Measurements from ENCODE around the gene CTAGE4.
"Not testable (repeated sequence)": the region's sequence is repeated elsewhere in the genome, so short reads cannot be mapped to it uniquely, and the experiment has no call there.

CTAGE4 gene

GRCh38 chr7:144183166-144183565 lies at the start of gene CTAGE4:
TSS of gene CTAGE4 (plus strand) at chr7:144183466. CDS start at chr7:144183504, 38 bp downstream.
- not testable (repeated sequence) for H3K4me3 Mint-ChIP-seq; H3K4me1 Mint-ChIP-seq (ENCODE audit: low read depth); H3K9me3 Mint-ChIP-seq; H3K36me3 Mint-ChIP-seq (ENCODE audit: low read depth); H3K27me3 Mint-ChIP-seq (ENCODE audit: low read depth); H3K27ac Mint-ChIP-seq; DNase-seq (ENCODE audit: low spot score)

GRCh38 chr7:144134116-144134515 lies 49.1 kb upstream of the CTAGE4 start:
- Mint-ChIP-seq H3K27me3 (ENCODE audit: low read depth) (peaks cover 3% of the 10 kb centered on the region), H3K4me3 (no peak overlapping the region), H3K9me3 (no peaks in the 10 kb centered on the region), H3K27ac (no peak overlapping the region), H3K36me3 (ENCODE audit: low read depth) (no peaks in the 10 kb centered on the region), H3K4me1 (ENCODE audit: low read depth) (no peaks in the 10 kb centered on the region)
- DNase-seq (ENCODE audit: low spot score) = no peak

- no peaks in the 10 kb centered on the region for H3K9me3 Mint-ChIP-seq
- H3K4me3 Mint-ChIP-seq = no peak overlapping the region
- H3K27ac Mint-ChIP-seq = no peak overlapping the region
- H3K36me3 Mint-ChIP-seq (ENCODE audit: low read depth) = no peaks in the 10 kb centered on the region
- peaks cover 3% of the 10 kb centered on the region for H3K27me3 Mint-ChIP-seq (ENCODE audit: low read depth)
- no peak for DNase-seq (ENCODE audit: low spot score)
- no peaks in the 10 kb centered on the region for H3K4me1 Mint-ChIP-seq (ENCODE audit: low read depth)
Measured at GRCh38 chr7:144137501-144137900, 45.8 kb upstream of the CTAGE4 start.

- Mint-ChIP-seq H3K36me3 (ENCODE audit: low read depth) (no peaks in the 10 kb centered on the region), H3K9me3 (peaks cover 6% of the 10 kb centered on the region), H3K4me3 (no peak overlapping the region), H3K27ac (no peak overlapping the region), H3K27me3 (ENCODE audit: low read depth) (peaks cover 2% of the 10 kb centered on the region), H3K4me1 (ENCODE audit: low read depth) (no peaks in the 10 kb centered on the region)
- no peak for DNase-seq (ENCODE audit: low spot score)
Measured at GRCh38 chr7:144142187-144142586, 41.1 kb upstream of the CTAGE4 start.

- H3K4me3 Mint-ChIP-seq = no peak overlapping the region
- no peak for DNase-seq (ENCODE audit: low spot score)
- no peaks in the 10 kb centered on the region for H3K27me3 Mint-ChIP-seq (ENCODE audit: low read depth)
- H3K9me3 Mint-ChIP-seq = peaks cover 24% of the 10 kb centered on the region
- no peaks in the 10 kb centered on the region for H3K36me3 Mint-ChIP-seq (ENCODE audit: low read depth)
- H3K27ac Mint-ChIP-seq = no peak overlapping the region
- no peaks in the 10 kb centered on the region for H3K4me1 Mint-ChIP-seq (ENCODE audit: low read depth)
Measured at GRCh38 chr7:144144426-144144825, 38.8 kb upstream of the CTAGE4 start.

- H3K4me3 Mint-ChIP-seq = no peak overlapping the region
- no peak for DNase-seq (ENCODE audit: low spot score)
- peaks cover 30% of the 10 kb centered on the region for H3K9me3 Mint-ChIP-seq
- no peaks in the 10 kb centered on the region for H3K27me3 Mint-ChIP-seq (ENCODE audit: low read depth)
- H3K36me3 Mint-ChIP-seq (ENCODE audit: low read depth) = no peaks in the 10 kb centered on the region
- H3K27ac Mint-ChIP-seq = no peak overlapping the region
- H3K4me1 Mint-ChIP-seq (ENCODE audit: low read depth) = no peaks in the 10 kb centered on the region
Measured at GRCh38 chr7:144148224-144148827, 34.9 kb upstream of the CTAGE4 start.

DNA sequence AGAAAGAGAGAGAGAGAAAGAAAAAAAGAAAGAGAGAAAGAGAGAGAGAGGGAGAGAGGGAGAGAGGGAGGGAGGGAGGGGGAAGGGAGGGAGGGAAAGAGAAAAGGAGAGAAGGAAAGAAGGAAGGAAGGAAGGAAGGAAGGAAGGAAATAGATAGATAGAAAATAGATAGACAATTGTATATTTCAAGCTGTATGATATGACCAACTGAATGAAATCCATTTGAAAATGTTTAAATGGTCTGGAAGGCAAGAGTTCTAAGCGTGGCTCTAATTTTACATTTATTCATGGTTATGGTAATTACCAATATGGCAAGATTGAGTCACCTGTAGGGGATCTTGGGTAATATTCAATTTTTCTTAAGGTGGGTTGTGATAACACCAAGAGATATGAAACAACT lies 24.4 kb upstream of the CTAGE4 start:
- Mint-ChIP-seq H3K4me3 (no peak overlapping the region), H3K27me3 (ENCODE audit: low read depth) (peaks cover 6% of the 10 kb centered on the region), H3K36me3 (ENCODE audit: low read depth) (no peaks in the 10 kb centered on the region), H3K4me1 (ENCODE audit: low read depth) (no peaks in the 10 kb centered on the region), H3K9me3 (no peaks in the 10 kb centered on the region), H3K27ac (no peak overlapping the region)
- DNase-seq (ENCODE audit: low spot score) = no peak

DNA sequence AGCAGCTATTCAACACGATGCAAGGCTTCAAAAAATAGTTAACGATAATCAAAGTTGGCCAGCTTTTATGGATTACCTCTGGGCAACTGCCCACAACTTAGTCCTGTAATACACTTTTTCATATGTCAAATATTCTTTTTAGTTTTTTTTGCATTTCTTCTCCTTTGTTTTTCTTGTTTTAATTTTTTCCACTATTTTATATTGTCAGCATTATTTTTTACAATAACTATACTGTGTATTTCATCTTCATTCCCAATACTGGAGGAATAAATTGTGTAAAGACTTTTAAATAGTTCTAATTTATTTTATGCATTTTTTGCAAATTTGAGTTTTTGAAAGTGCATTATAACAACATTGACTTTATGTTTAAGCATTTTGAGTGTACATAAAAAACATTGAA lies 18.5 kb upstream of the CTAGE4 start:
- DNase-seq (ENCODE audit: low spot score) = no peak
- Mint-ChIP-seq H3K4me1 (ENCODE audit: low read depth) (no peaks in the 10 kb centered on the region), H3K36me3 (ENCODE audit: low read depth) (no peaks in the 10 kb centered on the region), H3K4me3 (no peak overlapping the region), H3K9me3 (no peaks in the 10 kb centered on the region), H3K27me3 (ENCODE audit: low read depth) (peaks cover 5% of the 10 kb centered on the region), H3K27ac (no peak overlapping the region)

- H3K4me1 Mint-ChIP-seq (ENCODE audit: low read depth); H3K9me3 Mint-ChIP-seq; DNase-seq (ENCODE audit: low spot score); H3K27ac Mint-ChIP-seq; H3K36me3 Mint-ChIP-seq (ENCODE audit: low read depth); H3K4me3 Mint-ChIP-seq: not testable (repeated sequence)
- peaks cover 12% of the 10 kb centered on the region for H3K27me3 Mint-ChIP-seq (ENCODE audit: low read depth)
Measured at GRCh38 chr7:144171594-144172350, 11.5 kb upstream of the CTAGE4 start.

DNA sequence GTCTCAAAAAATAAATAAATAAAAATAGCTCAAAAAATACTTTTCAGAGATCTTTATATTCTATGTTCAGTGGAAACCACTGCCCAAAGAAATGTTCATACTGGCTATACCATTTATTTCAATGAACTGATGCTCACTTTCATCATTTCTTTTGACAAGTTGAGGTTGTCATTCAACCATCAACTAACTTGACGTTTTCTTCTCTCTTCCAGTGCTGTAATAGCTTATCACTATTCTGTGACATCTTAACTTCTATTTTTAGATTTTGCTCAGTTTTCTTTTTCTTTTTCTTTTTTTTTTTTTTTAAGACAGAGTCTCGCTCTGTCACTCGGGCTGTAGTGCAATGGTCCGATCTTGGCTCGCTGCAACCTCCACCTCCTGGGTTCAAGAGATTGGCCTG lies 8.7 kb upstream of the CTAGE4 start:
- H3K9me3 Mint-ChIP-seq = no peaks in the 10 kb centered on the region
- no peak overlapping the region for H3K4me3 Mint-ChIP-seq
- H3K27ac Mint-ChIP-seq = no peak overlapping the region
- no peaks in the 10 kb centered on the region for H3K4me1 Mint-ChIP-seq (ENCODE audit: low read depth)
- H3K27me3 Mint-ChIP-seq (ENCODE audit: low read depth) = peaks cover 22% of the 10 kb centered on the region
- H3K36me3 Mint-ChIP-seq (ENCODE audit: low read depth) = no peaks in the 10 kb centered on the region
- no peak for DNase-seq (ENCODE audit: low spot score)

GRCh38 chr7:144178380-144179164 lies 4.7 kb upstream of the CTAGE4 start:
- H3K27ac Mint-ChIP-seq; DNase-seq (ENCODE audit: low spot score); H3K36me3 Mint-ChIP-seq (ENCODE audit: low read depth); H3K4me1 Mint-ChIP-seq (ENCODE audit: low read depth); H3K9me3 Mint-ChIP-seq; H3K4me3 Mint-ChIP-seq: not testable (repeated sequence)
- peaks cover 20% of the 10 kb centered on the region for H3K27me3 Mint-ChIP-seq (ENCODE audit: low read depth)

DNA sequence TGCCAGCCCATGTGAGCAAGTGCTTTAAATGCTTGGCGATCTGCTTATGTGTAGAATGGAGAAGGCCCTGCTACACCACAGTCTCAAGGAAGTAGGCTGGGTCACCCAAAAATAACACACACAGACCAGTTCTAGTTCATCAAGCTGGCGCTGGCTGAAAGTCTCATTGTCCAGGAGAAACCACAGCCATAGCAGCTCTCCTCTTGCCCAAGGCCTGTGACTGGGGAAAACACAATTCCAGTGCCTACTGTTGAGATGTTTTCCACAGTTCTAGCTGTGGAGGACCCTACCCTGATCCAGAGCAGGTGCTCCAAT lies 4.1 kb upstream of the CTAGE4 start:
- not testable (repeated sequence) for H3K4me3 Mint-ChIP-seq; H3K27ac Mint-ChIP-seq; H3K9me3 Mint-ChIP-seq; H3K4me1 Mint-ChIP-seq (ENCODE audit: low read depth); DNase-seq (ENCODE audit: low spot score); H3K36me3 Mint-ChIP-seq (ENCODE audit: low read depth)
- H3K27me3 Mint-ChIP-seq (ENCODE audit: low read depth) = peaks cover 20% of the 10 kb centered on the region

DNA sequence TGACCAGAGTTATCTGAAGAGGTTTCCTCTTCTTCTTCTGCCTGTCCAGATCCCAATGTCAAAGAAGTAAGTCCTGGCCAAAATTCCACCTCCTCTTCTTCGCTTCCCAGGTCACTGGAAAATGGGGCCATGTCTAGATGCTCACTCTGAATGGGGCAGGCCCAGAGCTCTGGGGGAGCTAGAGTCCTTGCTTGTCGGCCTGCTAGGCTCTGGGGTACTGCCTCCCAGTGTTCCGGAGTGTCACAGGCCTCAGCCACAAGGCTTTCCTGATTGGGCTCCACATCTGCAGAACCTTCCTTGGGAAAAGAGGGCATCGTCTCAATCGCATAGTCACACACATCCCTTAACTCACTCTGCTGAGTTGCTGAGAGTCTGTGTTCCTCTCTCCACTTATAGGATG lies 4.6 kb downstream of the CTAGE4 start:
- not testable (repeated sequence) for H3K4me1 Mint-ChIP-seq (ENCODE audit: low read depth); H3K27me3 Mint-ChIP-seq (ENCODE audit: low read depth); H3K9me3 Mint-ChIP-seq; H3K27ac Mint-ChIP-seq; DNase-seq (ENCODE audit: low spot score); H3K4me3 Mint-ChIP-seq; H3K36me3 Mint-ChIP-seq (ENCODE audit: low read depth)

- DNase-seq (ENCODE audit: low spot score); H3K9me3 Mint-ChIP-seq; H3K27me3 Mint-ChIP-seq (ENCODE audit: low read depth); H3K36me3 Mint-ChIP-seq (ENCODE audit: low read depth); H3K4me1 Mint-ChIP-seq (ENCODE audit: low read depth); H3K4me3 Mint-ChIP-seq; H3K27ac Mint-ChIP-seq: not testable (repeated sequence)
Measured at GRCh38 chr7:144188578-144189171, 5.4 kb downstream of the CTAGE4 start.

Measured in T-helper 2 cell treated with Interferon-gamma antibody and Interleukin-4, amounts not matched to agents 5 μg/mL and 100 μg/mL, for 36 hours (primary cell).